Astrocyte of the cerebellum (primary cell): Measurements from ENCODE around the gene CENPH.
A peak's percentile ranks its signal among the peaks of the same experiment; 100 is the strongest.

Experiments
- DNase-seq: peaks from one replicate; pipeline ENCODE4 v3.0.0-alpha.2; 2011; ENCODE audit warnings: low read depth
- H3K4me3 ChIP-seq: 2 replicates; pipeline ENCODE4 v1.5.1; 2011; ENCODE audit warnings: mild to moderate bottlenecking, low read depth, low read length, moderate library complexity
- in situ Hi-C: cut with HindIII; loops from 2 replicates; pipeline ENCODE4 v1.10.0; 2017; ENCODE audit warnings: low sequenced_read_pairs
- TF ChIP-seq, protein P1 (sequence below): IDR thresholded peaks from 2 replicates; pipeline ENCODE4 v1.5.1; 2012; ENCODE audit warnings: low read length, low read depth, moderate library complexity, mild to moderate bottlenecking; ENCODE audit errors: missing control alignments

CENPH gene

DNA sequence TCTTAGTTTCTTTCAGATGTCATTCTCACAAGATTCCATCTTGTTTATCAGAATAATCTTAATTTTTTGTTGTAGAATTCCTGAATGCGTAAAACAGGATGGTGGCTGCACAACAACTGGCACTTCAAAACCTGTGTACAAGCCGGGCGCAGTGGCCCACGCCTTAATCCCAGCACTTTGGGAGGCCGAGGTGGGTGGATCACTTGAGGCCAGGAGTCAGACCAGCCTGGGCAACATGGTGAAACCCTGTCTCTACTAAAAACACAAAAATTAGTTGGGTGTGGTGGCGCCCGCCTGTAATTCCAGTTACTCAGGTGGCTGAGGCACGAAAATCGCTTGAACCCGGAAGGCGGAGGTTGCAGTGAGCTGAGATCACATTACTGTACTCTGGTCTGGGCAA is 32.9 kb upstream of the CENPH start:
- H3K4me3 ChIP-seq = no peak overlapping the region
- TF ChIP-seq, protein P1, sequence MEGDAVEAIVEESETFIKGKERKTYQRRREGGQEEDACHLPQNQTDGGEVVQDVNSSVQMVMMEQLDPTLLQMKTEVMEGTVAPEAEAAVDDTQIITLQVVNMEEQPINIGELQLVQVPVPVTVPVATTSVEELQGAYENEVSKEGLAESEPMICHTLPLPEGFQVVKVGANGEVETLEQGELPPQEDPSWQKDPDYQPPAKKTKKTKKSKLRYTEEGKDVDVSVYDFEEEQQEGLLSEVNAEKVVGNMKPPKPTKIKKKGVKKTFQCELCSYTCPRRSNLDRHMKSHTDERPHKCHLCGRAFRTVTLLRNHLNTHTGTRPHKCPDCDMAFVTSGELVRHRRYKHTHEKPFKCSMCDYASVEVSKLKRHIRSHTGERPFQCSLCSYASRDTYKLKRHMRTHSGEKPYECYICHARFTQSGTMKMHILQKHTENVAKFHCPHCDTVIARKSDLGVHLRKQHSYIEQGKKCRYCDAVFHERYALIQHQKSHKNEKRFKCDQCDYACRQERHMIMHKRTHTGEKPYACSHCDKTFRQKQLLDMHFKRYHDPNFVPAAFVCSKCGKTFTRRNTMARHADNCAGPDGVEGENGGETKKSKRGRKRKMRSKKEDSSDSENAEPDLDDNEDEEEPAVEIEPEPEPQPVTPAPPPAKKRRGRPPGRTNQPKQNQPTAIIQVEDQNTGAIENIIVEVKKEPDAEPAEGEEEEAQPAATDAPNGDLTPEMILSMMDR = no peak
- no peak for DNase-seq
- in situ Hi-C loops = no loop called here

DNA sequence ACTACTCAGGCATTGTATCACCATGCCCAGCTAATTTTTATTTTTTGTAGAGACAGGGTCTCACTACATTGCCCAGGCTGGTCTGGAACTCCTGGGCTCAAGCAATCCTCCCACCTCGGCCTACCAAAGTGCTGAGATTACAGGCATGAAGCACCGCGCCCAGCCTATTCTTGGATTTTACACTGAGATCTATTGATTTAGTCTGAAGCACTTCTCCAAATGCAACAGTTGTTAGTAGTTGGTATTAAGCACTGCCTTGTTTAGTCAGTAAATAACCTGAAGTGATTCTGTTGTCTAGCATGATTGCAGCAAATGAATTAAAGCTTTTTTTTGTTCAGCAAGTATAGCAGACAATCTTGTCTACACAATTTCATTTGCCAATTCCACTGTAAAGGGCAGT is 31.3 kb upstream of the CENPH start:
- TF ChIP-seq, protein P1 = no peak
- in situ Hi-C loops = no loop called here
- DNase-seq = no peak

DNA sequence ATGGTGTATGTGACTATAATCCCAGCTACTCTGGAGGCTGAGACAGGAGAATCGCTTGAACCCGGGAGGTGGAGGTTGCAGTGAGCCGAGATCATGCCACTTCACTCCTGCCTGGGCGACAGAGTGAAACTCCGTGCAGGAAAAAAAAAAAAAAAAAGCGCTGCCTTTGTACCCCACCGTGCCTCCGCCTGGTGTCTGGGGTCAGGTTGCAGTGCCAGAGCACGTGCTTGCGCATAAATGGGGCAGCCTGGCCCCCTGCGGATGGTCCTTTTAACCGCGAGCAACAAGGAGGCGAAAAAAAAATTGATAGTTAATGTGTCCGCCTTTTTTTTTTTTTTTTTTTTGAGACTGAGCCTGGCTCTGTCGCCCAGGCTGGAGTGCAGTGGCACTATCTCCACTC is 28.7 kb upstream of the CENPH start:
- no peak for DNase-seq
- H3K4me3 ChIP-seq = no peak overlapping the region
- in situ Hi-C loops = no loop called here
- TF ChIP-seq, protein P1 = no peak

More for the DNA sequence above, 31.3 kb upstream of the CENPH start:
- no peak overlapping the region for H3K4me3 ChIP-seq

DNA sequence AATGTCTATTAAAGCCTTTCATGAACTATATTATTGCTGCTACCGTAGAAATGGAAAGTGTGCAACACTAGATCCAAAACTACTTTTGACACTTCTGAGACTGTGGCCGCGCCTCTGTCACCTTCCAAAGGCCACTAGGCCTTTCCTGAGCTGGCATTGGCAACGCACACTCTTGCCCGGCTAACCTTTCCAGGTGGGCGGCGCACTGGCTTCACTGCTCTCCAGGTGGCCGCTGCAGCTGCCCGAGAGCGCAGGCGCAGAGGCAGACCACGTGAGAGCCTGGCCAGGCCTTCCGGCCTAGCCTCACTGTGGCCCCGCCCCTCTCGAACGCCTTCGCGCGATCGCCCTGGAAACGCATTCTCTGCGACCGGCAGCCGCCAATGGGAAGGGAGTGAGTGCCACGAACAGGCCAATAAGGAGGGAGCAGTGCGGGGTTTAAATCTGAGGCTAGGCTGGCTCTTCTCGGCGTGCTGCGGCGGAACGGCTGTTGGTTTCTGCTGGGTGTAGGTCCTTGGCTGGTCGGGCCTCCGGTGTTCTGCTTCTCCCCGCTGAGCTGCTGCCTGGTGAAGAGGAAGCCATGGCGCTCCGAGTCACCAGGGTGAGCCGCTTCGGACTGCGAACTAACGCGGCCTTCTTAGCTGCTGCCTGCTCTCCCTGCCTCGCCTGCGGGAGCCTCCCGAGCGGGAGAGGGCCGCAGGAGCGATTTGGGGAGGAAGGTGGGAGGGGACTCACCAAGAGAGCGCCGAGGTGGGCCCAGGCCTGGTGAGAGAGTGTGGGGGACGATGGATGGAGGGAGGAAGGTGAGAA is 22.5 kb upstream of the CENPH start, which contains the start of gene CCNB1:
Gene CCNB1, plus strand, starts transcription at position 465 of the 807 bp plus-strand sequence. Its CDS starts 113 bp downstream, at position 578.
- DNase-seq = peak; percentile 87

DNA sequence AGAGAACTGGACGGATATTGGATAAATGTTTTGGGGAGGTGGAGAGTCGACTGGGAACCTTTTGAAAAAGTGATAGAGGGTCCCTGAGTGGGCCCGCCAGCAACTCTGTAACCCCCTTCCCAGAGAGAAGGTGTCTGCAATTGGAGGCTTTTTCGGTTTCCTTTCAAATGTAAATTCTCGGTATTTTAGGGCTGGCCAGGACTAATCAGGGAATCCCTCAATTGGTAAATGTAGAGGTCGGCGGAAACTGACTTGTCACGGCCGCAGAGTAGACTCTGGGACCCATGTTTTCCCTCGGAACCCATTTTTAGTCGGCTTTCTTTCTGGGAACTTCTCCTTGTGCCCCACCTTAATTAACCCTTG is 21.9 kb upstream of the CENPH start:
- DNase-seq = no peak
- in situ Hi-C loops = no loop called here
- TF ChIP-seq, protein P1 = no peak
- H3K4me3 ChIP-seq = peak overlapping the region; percentile 74

More for the DNA sequence above, 22.5 kb upstream of the CENPH start, which contains the start of gene CCNB1:
- TF ChIP-seq, protein P1 = no peak
- H3K4me3 ChIP-seq = peak within 1 kb of the TSS; percentile 74
- in situ Hi-C loops = no loop called here

DNA sequence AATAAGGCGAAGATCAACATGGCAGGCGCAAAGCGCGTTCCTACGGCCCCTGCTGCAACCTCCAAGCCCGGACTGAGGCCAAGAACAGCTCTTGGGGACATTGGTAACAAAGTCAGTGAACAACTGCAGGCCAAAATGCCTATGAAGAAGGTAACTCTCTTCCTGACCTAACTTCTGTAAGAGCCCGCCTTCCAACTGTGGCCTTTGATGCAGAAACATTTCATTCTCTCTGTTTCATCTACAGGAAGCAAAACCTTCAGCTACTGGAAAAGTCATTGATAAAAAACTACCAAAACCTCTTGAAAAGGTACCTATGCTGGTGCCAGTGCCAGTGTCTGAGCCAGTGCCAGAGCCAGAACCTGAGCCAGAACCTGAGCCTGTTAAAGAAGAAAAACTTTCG is 21.5 kb upstream of the CENPH start:
- TF ChIP-seq, protein P1 = no peak
- in situ Hi-C loops = no loop called here
- H3K4me3 ChIP-seq = peak overlapping the region; percentile 74
- no peak for DNase-seq
